IPS-18c (cell line): ENCODE data around the gene GNG14.
"Not testable (repeated sequence)": the region's sequence is repeated elsewhere in the genome, so short reads cannot be mapped to it uniquely, and the experiment has no call there.

Experiments used
- H3K4me3 ChIP-seq: 2 replicates; pipeline ENCODE4 v1.7.0; 2013; ENCODE audit warnings: low read depth, mild to moderate bottlenecking, low read length, moderate library complexity; ENCODE audit not compliant: insufficient read depth
- H3K9me3 ChIP-seq: one replicate; pipeline ENCODE4 v1.6.1; 2013; ENCODE audit warnings: mild to moderate bottlenecking, low read length, moderate library complexity; ENCODE audit not compliant: control insufficient read depth, insufficient read depth

GNG14 gene

GRCh38 chr19:12664406-12665280, 23.2 kb upstream of the GNG14 start:
- Histone ChIP-seq H3K4me3 (no peak overlapping the region; the same call in 1 of the 2 replicates), H3K9me3 (peaks cover 2% of the 10 kb centered on the region)

- Histone ChIP-seq H3K4me3 (no peak overlapping the region), H3K9me3 (peaks cover 2% of the 10 kb centered on the region)
These were observed 22.6 kb upstream of the GNG14 start for GRCh38 chr19:12665281-12665573.

- Histone ChIP-seq H3K4me3 (peak overlapping the region; percentile 80), H3K9me3 (peaks cover 2% of the 10 kb centered on the region)
These were observed 22.0 kb upstream of the GNG14 start for GRCh38 chr19:12665671-12666264.

- peaks cover 2% of the 10 kb centered on the region for H3K9me3 ChIP-seq
These were observed 21.3 kb upstream of the GNG14 start, which contains the start of the genes MAN2B1 and WDR83 for GRCh38 chr19:12666265-12667048. MAN2B1 (minus strand) TSS chr19:12666742; CDS start chr19:12666701, 41 bp downstream. WDR83 (plus strand) TSS chr19:12666807; CDS start chr19:12669791, 2,984 bp downstream.

GRCh38 chr19:12667731-12668302, 20.0 kb upstream of the GNG14 start:
- H3K4me3 ChIP-seq: 0 out of 2 replicates have a peak overlapping the region, but pooled peaks have one; percentile 94
- H3K9me3 ChIP-seq: peaks cover 2% of the 10 kb centered on the region

More at GRCh38 chr19:12666265-12667048, 21.3 kb upstream of the GNG14 start, which contains the start of the genes MAN2B1 and WDR83:
- peak within 1 kb of the TSS; percentile 80 for H3K4me3 ChIP-seq

- Histone ChIP-seq H3K9me3 (peaks cover 2% of the 10 kb centered on the region), H3K4me3 (peak overlapping the region; percentile 94)
These were observed 19.5 kb upstream of the GNG14 start for GRCh38 chr19:12668346-12668745.

- Histone ChIP-seq H3K4me3 (peak overlapping the region; percentile 94), H3K9me3 (peaks cover 2% of the 10 kb centered on the region)
These were observed 18.9 kb upstream of the GNG14 start for GRCh38 chr19:12668932-12669269.

- peak overlapping the region; percentile 94 for H3K4me3 ChIP-seq
- H3K9me3 ChIP-seq: peaks cover 2% of the 10 kb centered on the region
These were observed 18.3 kb upstream of the GNG14 start for GRCh38 chr19:12669270-12670158.

GRCh38 chr19:12670159-12670928, 17.5 kb upstream of the GNG14 start:
- H3K4me3 ChIP-seq: peak overlapping the region; percentile 94
- H3K9me3 ChIP-seq: peaks cover 2% of the 10 kb centered on the region

GRCh38 chr19:12672744-12673143, 15.1 kb upstream of the GNG14 start:
- Histone ChIP-seq H3K9me3 (no peaks in the 10 kb centered on the region), H3K4me3 (no peak overlapping the region)

GRCh38 chr19:12675399-12675798, 12.4 kb upstream of the GNG14 start:
- Histone ChIP-seq H3K9me3 (no peaks in the 10 kb centered on the region), H3K4me3 (no peak overlapping the region)

GRCh38 chr19:12675940-12676339, 11.9 kb upstream of the GNG14 start:
- Histone ChIP-seq H3K4me3 (no peak overlapping the region), H3K9me3 (no peaks in the 10 kb centered on the region)

GRCh38 chr19:12676384-12676792, 11.4 kb upstream of the GNG14 start:
- H3K4me3 ChIP-seq: no peak overlapping the region
- no peaks in the 10 kb centered on the region for H3K9me3 ChIP-seq

- Histone ChIP-seq H3K4me3 (no peak overlapping the region), H3K9me3 (no peaks in the 10 kb centered on the region)
These were observed 10.9 kb upstream of the GNG14 start for GRCh38 chr19:12676928-12677327.

GRCh38 chr19:12678039-12678438, 9.8 kb upstream of the GNG14 start:
- not testable (repeated sequence) for H3K9me3 ChIP-seq, H3K4me3 ChIP-seq

- Histone ChIP-seq H3K9me3 (no peaks in the 10 kb centered on the region), H3K4me3 (no peak overlapping the region)
These were observed 7.8 kb upstream of the GNG14 start for GRCh38 chr19:12680034-12680433.
